IPS-11a (cell line): ENCODE results near the gene CLCN2.
A peak's percentile ranks its signal among the peaks of the same experiment; 100 is the strongest.

Source experiments
- H3K4me3 ChIP-seq: one replicate; pipeline ENCODE4 v1.5.1; 2013; ENCODE audit warnings: low read depth, low read length, control low read depth

The CLCN2 gene

GRCh38 chr3:184361532-184361931 lies at the start of gene CLCN2, which contains the start of gene POLR2H:
Gene CLCN2 (minus strand): TSS chr3:184361605. CDS start chr3:184361479, 126 bp downstream.
Gene POLR2H (plus strand): TSS chr3:184361710. CDS start chr3:184363493, 1,783 bp downstream.
- peak within 1 kb of the TSS; percentile 87 for H3K4me3 ChIP-seq

- H3K4me3 ChIP-seq = no peak overlapping the region
These were observed 48.6 kb upstream of the CLCN2 start for GRCh38 chr3:184409946-184410500.

GRCh38 chr3:184409331-184409926 lies 48.0 kb upstream of the CLCN2 start:
- no peak overlapping the region for H3K4me3 ChIP-seq

- no peak overlapping the region for H3K4me3 ChIP-seq
These were observed 43.9 kb upstream of the CLCN2 start for GRCh38 chr3:184405075-184406030.

GRCh38 chr3:184399410-184399809 lies 38.0 kb upstream of the CLCN2 start:
- H3K4me3 ChIP-seq = no peak overlapping the region

- no peak overlapping the region for H3K4me3 ChIP-seq
These were observed 33.9 kb upstream of the CLCN2 start for GRCh38 chr3:184395320-184395660.

GRCh38 chr3:184391266-184391665 lies 29.9 kb upstream of the CLCN2 start:
- H3K4me3 ChIP-seq = no peak overlapping the region

GRCh38 chr3:184389935-184390528 lies 28.6 kb upstream of the CLCN2 start:
- no peak overlapping the region for H3K4me3 ChIP-seq

GRCh38 chr3:184389384-184389783 lies 28.0 kb upstream of the CLCN2 start:
- H3K4me3 ChIP-seq = no peak overlapping the region

GRCh38 chr3:184388936-184389230 lies 27.5 kb upstream of the CLCN2 start:
- no peak overlapping the region for H3K4me3 ChIP-seq

- H3K4me3 ChIP-seq = no peak overlapping the region
These were observed 26.9 kb upstream of the CLCN2 start for GRCh38 chr3:184388164-184388935.

GRCh38 chr3:184387174-184387714 lies 25.8 kb upstream of the CLCN2 start:
- no peak overlapping the region for H3K4me3 ChIP-seq

- no peak overlapping the region for H3K4me3 ChIP-seq
These were observed 24.8 kb upstream of the CLCN2 start for GRCh38 chr3:184386047-184386806.

- no peak overlapping the region for H3K4me3 ChIP-seq
These were observed 23.5 kb upstream of the CLCN2 start for GRCh38 chr3:184384856-184385422.

- no peak overlapping the region for H3K4me3 ChIP-seq
These were observed 22.9 kb upstream of the CLCN2 start for GRCh38 chr3:184384342-184384741.

- no peak overlapping the region for H3K4me3 ChIP-seq
These were observed 21.8 kb upstream of the CLCN2 start for GRCh38 chr3:184383033-184383740.

- no peak overlapping the region for H3K4me3 ChIP-seq
These were observed 21.1 kb upstream of the CLCN2 start for GRCh38 chr3:184382326-184383032.
